UCSD-AML1 (cell line): ENCODE results near the gene FSTL4.

Experiments
- DNase-seq: peaks from one replicate; lab custom pipeline; 2025; ENCODE audit not compliant: unreplicated experiment; lab: John Stamatoyannopoulos, UW

The FSTL4 gene

DNA sequence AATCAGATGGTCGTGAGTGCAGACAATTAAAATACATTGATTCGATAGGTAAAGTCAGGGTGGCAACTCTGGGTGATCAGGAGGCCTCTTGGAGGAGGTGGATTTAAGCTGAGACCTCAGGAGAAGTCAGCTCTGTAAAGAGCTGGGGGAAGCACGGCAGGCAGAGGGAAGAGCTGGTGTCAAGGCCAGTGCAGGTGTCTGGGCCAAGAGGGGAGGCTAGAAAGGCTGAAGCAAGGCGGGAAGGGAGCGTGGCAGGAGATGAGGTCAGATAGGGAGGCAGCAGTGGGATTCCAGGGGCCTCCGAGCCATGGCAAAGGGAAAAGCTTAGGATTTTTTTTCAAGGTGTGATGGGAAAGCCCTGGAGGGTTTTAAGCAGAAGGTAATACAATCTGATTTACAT lies 178.7 kb downstream of the FSTL4 start:
- no peak for DNase-seq

DNA sequence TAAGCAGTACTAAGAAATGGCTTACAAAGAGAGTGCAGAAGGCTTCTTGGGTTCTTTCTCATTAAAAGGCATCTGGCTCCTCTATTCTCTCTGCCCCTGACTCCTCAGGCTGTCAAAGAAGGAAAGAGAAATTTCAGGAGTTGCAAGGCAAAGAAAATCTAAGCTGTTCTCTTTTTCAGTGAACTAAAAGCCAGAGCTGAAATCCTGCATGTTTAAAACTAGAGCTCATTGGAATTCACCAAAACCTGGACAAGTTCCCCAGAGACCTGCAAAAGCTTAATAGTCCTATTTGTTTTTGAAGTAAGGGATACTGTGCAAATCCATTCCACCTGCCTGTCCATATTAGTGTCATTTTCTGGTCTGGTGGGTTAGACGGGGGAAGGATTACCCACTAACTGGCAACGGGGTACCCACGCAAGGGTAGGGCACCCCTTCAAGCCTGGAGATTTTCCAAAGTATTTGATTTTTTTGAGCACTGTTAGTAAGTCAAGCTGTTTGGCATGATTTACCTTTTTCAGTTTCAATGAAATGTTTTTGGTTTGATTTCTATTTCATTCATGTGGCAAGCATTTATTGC lies 179.3 kb downstream of the FSTL4 start:
- no peak for DNase-seq

DNA sequence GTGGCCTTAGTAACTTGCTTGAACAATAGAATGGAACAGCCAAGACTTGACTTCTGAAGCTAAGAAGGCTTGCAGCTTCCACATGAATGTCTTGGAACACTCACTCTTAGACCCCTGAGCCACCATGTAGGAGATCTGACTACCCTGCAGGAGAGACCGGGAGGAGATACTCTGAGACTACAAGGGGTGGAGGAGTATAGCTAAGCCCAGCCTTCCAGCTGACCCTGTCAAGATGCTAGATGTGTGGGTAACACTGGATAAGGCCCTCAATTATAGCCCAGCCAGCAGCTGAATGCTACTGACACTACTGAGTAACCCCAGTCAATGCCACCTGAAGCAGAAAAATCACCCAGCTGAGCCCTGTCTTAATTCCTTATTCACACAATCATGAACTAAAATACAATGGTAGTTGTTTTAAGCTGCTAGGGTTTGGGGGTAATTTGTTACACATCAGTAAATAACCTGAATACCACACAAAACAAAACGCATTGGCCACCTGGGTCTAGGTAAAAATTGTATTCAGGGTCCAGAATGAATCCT lies 180.9 kb downstream of the FSTL4 start:
- no peak for DNase-seq

DNA sequence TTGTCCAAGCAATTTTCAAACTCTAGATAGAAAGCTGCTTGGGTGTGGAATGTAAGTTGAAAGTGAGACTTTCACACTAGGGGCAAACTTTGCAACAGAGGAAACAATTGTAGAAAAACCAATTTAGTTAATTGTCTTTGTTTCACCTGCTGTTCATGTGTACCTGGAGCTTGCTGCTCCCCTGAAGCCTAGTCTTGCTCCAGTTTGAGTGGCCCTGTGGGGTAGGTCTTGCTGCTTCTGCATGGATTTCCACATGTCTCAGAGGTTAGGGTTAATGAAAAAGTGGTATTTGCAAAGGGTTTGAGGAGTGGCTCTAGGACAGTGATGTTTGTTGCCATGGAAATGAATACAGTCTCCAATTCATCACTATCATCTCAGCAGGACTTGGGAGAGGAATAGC lies 182.2 kb downstream of the FSTL4 start:
- DNase-seq, result no peak

DNA sequence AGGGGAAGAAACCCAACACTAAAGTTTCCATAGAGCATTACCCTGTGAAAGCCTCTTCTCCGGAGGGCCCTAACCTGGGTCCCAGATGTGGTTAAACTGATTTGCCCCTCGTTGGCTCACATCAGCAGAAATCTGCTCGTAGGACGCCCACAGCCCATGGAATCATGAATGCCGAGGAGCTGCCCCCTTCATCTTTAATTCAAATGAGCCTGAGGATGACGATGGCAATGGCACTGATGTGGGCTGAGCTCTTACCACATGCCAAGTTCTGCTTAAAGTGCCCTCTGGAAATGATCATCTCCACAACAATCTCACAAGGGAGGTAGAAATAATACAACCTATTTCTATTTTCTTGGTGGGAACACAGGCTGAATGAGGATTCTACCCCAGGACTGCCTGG lies 183.3 kb downstream of the FSTL4 start:
- no peak for DNase-seq

DNA sequence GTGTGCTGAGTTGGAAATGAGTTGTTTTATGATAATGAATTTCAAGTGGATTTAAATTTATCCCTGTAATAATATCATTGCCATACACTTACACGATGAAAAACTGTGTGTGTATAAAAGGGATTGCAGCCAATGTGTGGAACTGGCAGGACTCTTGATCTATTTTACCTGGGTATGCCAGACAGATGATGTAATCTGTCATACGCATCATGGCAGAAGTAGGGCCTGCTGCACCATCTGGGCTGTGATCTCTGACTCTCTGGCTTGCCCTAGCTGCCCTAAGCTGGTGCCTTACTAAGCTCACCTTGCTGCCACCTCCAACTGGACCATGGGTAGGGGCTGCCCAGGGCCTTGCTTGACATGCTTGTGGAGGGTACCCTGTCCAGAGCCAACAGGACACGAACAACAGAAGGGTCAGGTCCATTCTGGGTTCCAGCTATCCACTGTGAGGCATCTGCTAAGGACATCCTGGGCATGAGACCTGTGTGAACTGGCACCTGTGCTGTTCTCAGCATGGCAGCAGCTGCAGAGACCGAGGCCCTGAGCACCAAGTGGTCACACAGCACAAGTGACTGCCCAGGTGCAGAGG lies 184.2 kb downstream of the FSTL4 start:
- no peak for DNase-seq

DNA sequence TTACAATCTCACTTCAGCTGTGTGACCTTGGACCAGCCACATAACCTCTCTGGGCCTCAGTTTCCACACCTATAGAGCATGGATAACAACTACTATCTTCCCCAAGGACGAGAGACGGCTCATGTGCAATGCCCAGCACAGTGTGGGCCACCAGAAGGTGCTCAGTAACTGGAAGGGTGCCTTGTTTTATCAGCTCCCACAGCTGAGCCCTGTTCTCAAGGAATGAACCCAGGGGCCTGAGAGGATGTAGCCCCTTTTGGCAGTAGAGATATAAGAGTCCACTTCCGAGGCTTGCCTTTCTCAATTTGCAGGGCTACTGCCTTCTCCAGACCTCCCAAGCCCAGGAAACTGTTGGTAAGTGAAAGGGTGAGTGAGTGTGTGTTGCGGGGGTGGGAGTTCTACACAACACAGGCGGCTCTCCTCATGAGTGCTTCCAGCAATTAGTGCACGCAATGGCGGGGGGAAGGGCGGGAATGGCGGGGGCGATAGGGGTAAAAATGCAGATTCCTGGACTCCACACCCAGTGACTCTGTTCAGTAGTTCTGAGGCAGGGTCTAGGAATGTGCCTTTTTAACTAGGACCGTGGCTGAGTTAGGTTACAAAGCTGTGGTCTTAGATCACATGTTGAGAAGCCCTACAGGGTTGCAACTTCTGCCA lies 185.1 kb downstream of the FSTL4 start:
- DNase-seq, result no peak

DNA sequence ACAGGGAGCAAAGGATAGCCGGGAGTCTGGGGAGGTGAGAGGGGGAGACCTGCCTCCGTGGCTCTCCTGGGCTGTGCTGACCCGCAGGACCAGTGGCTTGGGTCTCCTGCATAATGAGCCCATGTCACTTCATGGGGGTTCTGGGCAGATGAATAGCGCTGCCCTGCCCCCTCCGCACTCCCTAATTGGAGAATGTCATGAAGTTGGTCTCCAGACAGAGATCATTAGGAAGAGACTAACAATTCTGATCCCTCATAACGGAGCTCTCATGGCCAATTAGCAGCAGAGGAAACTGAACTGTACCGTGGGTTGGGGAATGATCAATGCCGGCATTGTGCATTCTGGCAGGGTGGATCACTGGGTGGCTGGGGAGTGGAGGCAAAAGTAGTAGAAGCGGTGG lies 186.1 kb downstream of the FSTL4 start:
- DNase-seq, result no peak

DNA sequence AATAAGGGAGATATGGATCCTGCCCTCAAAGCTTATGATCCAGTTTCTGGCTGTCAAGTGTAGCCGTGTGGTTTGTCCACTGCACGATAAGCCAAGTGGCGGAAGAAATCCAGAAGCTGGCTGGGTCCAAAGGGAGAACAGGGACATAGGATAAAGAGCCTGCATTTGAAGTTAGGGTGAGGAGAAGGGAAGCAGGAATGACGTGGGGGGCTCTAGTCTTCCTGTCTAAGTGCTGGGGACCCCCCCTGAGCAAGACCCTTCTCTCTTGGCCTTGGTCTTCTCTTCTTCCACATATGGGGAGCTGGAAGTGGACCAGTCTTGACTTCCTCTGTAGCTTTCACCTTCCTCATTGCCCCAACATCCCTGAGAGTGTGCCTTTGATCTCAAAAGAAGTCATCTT lies 186.6 kb downstream of the FSTL4 start:
- DNase-seq, result no peak

DNA sequence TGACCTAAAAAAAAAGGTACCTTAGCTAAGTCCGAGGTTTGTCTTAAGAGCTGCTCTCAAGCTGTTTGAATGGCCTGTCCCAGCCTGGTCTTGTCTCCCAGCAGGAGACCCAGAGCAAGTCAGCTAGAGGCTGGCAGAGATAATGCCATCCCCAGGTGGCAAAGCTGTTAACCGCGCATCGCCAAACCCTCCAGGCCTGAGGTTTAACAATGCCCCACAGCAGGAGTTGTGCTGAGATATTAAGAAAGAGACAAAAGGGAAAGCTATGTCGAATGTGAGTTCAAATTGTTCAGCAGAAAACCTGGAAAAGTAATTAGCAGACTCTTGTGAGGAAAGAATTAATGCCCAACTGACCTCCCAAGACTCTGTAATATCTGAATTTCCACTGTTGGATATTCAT lies 187.1 kb downstream of the FSTL4 start:
- DNase-seq, result no peak

DNA sequence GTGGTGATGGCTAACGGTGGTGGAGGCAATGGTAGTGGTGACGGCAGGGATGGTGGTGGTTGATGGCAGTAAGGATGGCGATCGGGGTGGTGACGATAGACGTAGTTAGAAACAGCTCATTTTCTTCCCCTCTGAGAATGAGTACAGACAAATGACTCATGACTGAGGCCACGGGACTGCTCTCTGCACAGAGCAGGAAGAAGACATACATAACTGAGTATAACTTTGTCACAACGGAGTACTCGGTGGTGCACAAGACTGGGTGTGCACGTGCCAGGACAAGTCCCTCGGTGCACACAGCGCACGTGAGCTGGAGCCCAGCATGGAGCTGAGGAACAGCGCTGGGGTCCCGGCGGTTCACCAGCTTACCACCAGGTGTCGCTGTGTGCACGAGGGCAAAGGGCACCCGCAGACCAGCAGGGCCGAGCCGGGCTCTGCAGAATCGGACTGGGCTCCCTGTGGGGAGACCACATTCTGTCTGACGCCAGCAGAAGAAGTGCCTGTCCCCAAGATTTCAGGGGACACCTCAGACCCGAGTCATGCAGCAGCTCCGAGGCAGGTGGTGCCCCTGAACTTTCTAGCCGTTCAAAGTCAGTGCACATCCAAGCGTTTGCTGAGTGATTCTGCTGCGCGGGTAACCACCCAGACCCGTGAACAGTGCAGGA lies 188.6 kb downstream of the FSTL4 start:
- DNase-seq, result peak; percentile 64

DNA sequence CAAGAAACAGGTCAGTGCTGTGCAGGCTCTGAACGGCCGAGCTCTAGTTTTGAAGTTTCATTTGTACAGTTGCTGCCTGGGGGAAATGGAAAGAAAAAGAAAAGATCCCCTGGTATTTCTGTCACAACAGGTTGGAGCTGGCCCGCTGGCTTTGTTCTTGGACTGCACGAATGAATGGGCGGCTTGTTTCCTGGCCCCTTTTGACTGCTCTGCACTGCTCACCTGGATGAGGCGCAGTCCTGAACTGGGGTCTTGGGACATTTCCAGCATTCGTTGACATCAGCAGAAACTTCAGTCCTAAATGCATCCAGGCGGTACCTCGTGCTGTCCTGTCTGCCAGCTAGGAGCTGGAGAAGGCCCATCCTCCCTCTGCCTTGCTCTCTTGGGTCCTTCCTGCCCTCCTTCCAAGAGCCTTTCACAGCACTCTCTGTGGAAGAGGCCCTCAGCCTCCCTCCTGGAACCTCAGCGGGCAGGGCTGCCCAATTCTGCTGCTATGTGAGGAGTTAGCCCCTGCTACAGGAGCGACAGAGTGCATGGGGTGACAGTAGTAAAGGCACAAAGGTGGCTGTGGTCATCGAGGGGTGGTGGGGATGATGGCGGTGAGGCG lies 189.2 kb downstream of the FSTL4 start:
- DNase-seq, result no peak

DNA sequence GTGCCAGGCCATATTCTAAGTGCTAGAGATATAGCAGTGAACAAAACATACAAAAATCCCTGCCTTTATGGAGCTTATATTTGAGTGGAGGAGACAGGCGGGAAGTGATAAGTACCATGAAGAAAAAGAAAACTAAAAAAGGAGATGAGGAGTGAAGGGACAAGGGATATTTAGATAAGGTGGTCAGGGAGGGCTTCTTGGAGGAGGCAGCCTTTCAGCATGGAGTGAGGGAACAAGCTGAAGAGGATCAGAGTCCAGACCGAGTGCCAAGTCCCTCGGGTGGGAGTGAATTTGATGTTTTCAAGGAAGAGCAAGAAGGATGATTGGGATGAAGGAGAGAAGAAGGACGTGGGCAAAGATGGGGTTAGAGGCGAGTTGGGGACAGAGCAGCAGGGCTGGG lies 190.5 kb downstream of the FSTL4 start:
- no peak for DNase-seq

DNA sequence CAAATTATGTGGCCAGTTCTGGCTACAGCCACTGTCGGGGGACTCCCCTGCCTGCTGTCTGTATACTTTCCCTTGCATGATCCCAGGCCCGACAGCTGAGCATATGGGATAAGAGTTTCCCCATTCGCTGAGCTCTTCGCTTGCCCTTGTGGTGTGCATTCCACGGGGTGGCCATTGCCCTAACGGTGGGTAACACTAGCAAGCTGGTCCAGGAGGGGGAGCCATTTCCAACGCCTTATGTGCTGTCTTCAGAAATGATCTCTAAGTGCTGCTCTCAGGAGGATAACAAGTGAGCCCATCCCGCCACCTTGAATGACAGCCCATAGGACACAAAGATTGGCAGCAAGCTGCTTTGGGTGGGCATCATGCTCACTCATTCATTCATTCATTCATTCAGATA lies 190.9 kb downstream of the FSTL4 start:
- peak; percentile 52 for DNase-seq

DNA sequence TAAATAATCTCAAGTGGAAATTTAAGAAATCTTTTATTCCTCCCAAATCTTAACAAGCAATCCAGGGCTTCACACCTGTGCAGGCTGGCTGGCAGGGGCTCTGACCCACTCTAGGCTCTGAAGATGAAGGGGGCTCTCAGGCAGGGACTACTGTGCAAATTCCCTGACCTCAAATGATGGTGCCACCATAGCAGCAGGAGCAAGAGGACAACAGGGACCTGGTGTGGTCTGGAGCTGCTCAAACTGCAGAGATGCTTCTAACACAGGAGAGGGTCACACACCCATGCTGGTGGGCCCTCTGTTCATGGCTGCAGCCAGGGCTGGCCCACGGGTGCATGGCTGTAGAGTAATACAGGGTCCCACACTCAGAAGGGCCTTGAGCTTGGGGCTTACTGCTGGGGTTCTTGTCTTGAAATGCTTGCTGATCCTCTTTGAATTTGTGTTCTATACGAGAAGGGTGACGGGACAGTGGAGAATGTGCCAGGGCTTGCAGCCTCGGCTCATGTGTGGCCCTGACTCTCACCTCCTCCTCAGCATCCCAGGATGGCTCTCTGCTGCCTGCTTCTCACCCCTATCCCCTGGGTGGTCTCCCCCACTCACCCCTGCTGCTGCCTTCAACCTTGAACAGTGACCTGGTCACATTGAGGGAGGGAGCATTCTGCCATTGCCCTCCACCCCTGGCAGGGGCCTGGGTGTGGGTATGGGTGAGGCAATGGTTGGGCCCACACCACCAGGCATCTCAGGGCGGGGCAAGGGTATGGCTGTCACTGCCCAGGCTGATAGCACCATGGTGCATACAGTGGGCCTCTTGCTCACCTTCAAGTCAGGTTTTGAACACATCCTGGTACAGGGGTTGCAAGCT lies 191.7 kb downstream of the FSTL4 start:
- no peak for DNase-seq

DNA sequence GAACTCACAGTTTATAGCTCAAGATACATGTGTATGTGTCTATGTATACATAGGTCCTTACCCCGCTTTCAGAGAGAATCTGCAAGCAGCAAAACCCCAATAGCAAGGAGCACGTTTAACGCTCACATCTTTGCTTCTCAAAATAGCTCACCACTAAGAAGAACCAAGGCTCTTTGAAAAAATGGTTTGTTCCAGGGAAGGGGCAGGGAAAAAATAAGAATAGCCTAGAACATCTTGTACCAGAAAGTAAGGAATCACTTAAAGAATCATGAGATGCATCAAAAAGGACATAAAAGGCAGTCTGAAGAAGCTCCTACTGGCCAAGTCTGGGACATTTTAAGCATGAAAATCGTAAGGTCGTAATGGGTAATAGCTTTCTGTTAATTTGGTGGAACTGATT lies 196.4 kb downstream of the FSTL4 start:
- no peak for DNase-seq

DNA sequence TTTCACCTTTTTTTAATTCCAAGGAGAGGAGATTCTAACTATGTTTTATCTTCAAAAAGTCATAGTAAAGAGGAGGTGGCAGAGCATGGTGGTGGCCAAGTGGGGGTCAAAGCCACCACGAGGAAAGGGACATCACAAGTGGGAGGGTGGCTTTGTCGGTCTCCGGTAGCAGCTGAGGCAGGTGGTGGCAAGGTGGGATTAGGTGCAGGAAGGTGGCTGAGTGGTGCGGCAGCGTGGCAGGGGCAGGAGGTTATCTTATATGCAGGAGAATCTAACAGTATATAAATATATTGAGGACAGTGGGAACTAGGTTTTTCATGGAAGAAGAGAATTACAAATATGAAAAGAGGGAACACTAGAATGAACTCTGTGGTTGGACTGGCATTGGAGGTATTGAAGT lies 196.8 kb downstream of the FSTL4 start:
- DNase-seq, result no peak

DNA sequence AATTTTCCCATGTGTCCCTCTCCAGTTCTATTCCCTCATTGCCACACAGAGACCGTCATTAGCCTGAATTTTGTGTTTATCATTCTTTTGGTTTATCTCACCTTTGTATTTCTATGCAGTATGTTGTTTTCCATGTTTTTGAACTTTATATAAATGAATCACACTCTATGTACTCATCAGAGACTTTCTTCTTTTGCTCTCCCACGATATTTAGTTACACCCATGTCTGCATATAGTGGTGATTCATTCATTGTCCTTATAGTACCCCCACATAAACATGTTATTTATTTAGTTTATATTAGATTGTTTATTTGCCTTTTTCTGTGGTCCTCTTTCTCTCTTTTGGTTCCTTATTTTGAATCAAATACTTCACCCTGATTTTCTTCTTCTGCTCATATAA lies 199.7 kb downstream of the FSTL4 start:
- no peak for DNase-seq

DNA sequence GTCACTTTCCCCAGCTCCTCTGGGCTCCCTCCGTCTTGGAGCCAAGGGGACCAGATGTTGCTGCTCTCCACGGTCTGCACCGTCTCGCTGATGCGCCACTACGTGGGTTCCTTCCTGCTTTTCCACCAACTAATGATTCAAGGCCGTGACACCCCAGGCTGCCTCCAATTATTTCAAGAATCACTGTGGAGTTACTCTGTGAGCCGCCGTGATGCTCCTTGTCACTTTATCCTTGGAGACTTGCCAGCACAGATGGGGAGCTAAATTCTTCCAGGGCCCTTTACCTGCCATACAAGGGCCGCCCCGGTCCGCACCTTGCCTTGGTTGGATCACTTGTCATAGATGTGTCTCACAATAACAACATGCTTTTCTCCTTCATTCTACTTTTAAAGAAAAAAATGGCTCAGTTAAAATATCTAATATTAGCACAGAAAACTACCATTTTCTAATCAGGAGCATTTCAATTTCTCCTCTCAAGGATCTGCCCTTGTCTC lies 202.0 kb downstream of the FSTL4 start:
- no peak for DNase-seq

DNA sequence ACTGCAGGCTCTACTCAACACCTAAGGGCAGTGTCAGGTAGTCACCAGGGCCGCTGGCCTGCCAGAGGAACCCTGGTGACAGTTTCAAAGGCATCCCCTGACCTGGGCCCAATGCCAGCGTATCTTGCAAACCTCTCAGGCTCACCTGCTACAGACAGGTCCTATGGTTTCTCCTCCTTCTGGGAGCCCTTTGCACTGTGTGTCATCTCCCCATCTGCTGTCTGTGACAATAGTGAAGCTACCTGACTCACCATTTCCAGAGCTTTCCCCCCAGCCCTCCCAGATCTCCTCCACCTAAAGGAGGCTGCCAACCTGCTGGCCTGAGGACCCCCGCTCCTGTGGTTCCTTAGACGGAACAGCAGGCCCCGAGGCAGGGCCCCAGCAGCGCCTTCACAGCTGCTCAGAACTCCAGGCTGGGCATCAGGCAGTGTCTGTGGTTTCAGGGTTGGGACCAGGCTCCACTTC lies 203.1 kb downstream of the FSTL4 start:
- DNase-seq, result no peak
